ENCODE measurements around the gene NBAS. TPM values are rescaled to one million over a fixed set of nuclear protein-coding genes. Genes with fewer than 3 reads are reported as not detected.
"Not testable (repeated sequence)": the region's sequence is repeated elsewhere in the genome, so short reads cannot be mapped to it uniquely, and the experiment has no call there.

NBAS gene
- total and polyA plus RNA-seq, 5 experiments from 2014 or later: 19.0 to 35.0 (median 20.6) TPM

GRCh38 chr2:15553519-15553918 lies 7.6 kb downstream of the NBAS start:
- Mint-ChIP-seq H3K27ac (peak overlapping the region in 1 of 10 donors; percentile 4), H3K9me3 (no peaks in the 10 kb centered on the region), H3K36me3 (peaks cover 0 to 58% (median 16%) of the 10 kb centered on the region in 3 donors), H3K4me1 (peaks cover 4 to 10% (median 6%) of the 10 kb centered on the region in 4 donors), H3K27me3 (no peaks in the 10 kb centered on the region), H3K4me3 (no peak overlapping the region)
- POLR2A ChIA-PET: no interaction called here
- DNase-seq (no peak), ATAC-seq (no peak)

GRCh38 chr2:15548974-15549373 lies 12.2 kb downstream of the NBAS start:
- Mint-ChIP-seq H3K4me1 (peaks cover 0 to 4% (median under 1%) of the 10 kb centered on the region in 4 donors), H3K9me3 (no peaks in the 10 kb centered on the region), H3K27me3 (no peaks in the 10 kb centered on the region), H3K36me3 (peaks cover 0 to 67% (median 17%) of the 10 kb centered on the region in 3 donors), H3K4me3 (no peak overlapping the region), H3K27ac (no peak overlapping the region)
- POLR2A ChIA-PET: no interaction called here
- no peak for ATAC-seq
- no peak for DNase-seq

- H3K4me1 Mint-ChIP-seq: peaks cover 0 to 10% (median 3%) of the 10 kb centered on the region in 4 donors
- POLR2A ChIA-PET: no interaction called here
- no peak overlapping the region for H3K4me3 Mint-ChIP-seq
- H3K36me3 Mint-ChIP-seq: peaks cover 0 to 61% (median 18%) of the 10 kb centered on the region in 3 donors
- H3K27ac Mint-ChIP-seq: no peak overlapping the region
- no peaks in the 10 kb centered on the region for H3K27me3 Mint-ChIP-seq
- H3K9me3 Mint-ChIP-seq: no peaks in the 10 kb centered on the region
- no peak for DNase-seq
- no peak for ATAC-seq
Observed at GRCh38 chr2:15547115-15547876, 13.8 kb downstream of the NBAS start.

GRCh38 chr2:15546297-15547098 lies 14.6 kb downstream of the NBAS start:
- ATAC-seq (no peak), DNase-seq (no peak)
- Mint-ChIP-seq H3K4me3 (no peak overlapping the region), H3K36me3 (peaks cover 0 to 55% (median 15%) of the 10 kb centered on the region in 3 donors), H3K9me3 (no peaks in the 10 kb centered on the region), H3K27me3 (no peaks in the 10 kb centered on the region), H3K27ac (no peak overlapping the region), H3K4me1 (peaks cover 0 to 10% (median 3%) of the 10 kb centered on the region in 4 donors)
- POLR2A ChIA-PET: no interaction called here

GRCh38 chr2:15544227-15544626 lies 16.9 kb downstream of the NBAS start:
- peaks cover 5 to 15% (median 12%) of the 10 kb centered on the region in 4 donors for H3K4me1 Mint-ChIP-seq
- no peak for DNase-seq
- H3K9me3 Mint-ChIP-seq: no peaks in the 10 kb centered on the region
- no peak for ATAC-seq
- peaks cover 0 to 57% (median 13%) of the 10 kb centered on the region in 3 donors for H3K36me3 Mint-ChIP-seq
- H3K27me3 Mint-ChIP-seq: no peaks in the 10 kb centered on the region
- H3K27ac Mint-ChIP-seq: peak overlapping the region in 1 of 10 donors; percentile 9
- POLR2A ChIA-PET: no interaction called here
- H3K4me3 Mint-ChIP-seq: no peak overlapping the region

- POLR2A ChIA-PET: no interaction called here
- peaks cover 9 to 15% (median 12%) of the 10 kb centered on the region in 4 donors for H3K4me1 Mint-ChIP-seq
- H3K9me3 Mint-ChIP-seq: no peaks in the 10 kb centered on the region
- DNase-seq (no peak), ATAC-seq (no peak)
- H3K36me3 Mint-ChIP-seq: peaks cover 0 to 56% (median 14%) of the 10 kb centered on the region in 3 donors
- no peaks in the 10 kb centered on the region for H3K27me3 Mint-ChIP-seq
- H3K27ac Mint-ChIP-seq: no peak overlapping the region
- no peak overlapping the region for H3K4me3 Mint-ChIP-seq
Observed at GRCh38 chr2:15543541-15543940, 17.6 kb downstream of the NBAS start.

GRCh38 chr2:15543053-15543452 lies 18.1 kb downstream of the NBAS start:
- ATAC-seq (no peak), DNase-seq (no peak)
- Mint-ChIP-seq H3K36me3 (peaks cover 0 to 56% (median 16%) of the 10 kb centered on the region in 3 donors), H3K9me3 (no peaks in the 10 kb centered on the region), H3K4me3 (no peak overlapping the region), H3K4me1 (peaks cover 9 to 15% (median 12%) of the 10 kb centered on the region in 4 donors), H3K27me3 (no peaks in the 10 kb centered on the region), H3K27ac (no peak overlapping the region)
- POLR2A ChIA-PET: no interaction called here

GRCh38 chr2:15542269-15542668 lies 18.9 kb downstream of the NBAS start:
- H3K4me3 Mint-ChIP-seq, H3K27me3 Mint-ChIP-seq, H3K9me3 Mint-ChIP-seq, ATAC-seq, DNase-seq, H3K27ac Mint-ChIP-seq, POLR2A ChIA-PET: not testable (repeated sequence)
- H3K4me1 Mint-ChIP-seq: peaks cover 11 to 15% (median 12%) of the 10 kb centered on the region in 4 donors
- peaks cover 0 to 56% (median 18%) of the 10 kb centered on the region in 3 donors for H3K36me3 Mint-ChIP-seq

GRCh38 chr2:15540523-15540922 lies 20.6 kb downstream of the NBAS start:
- ATAC-seq, H3K4me3 Mint-ChIP-seq, H3K27me3 Mint-ChIP-seq, DNase-seq, POLR2A ChIA-PET, H3K9me3 Mint-ChIP-seq: not testable (repeated sequence)
- H3K36me3 Mint-ChIP-seq: peaks cover 0 to 62% (median 18%) of the 10 kb centered on the region in 3 donors
- peaks cover 10 to 15% (median 13%) of the 10 kb centered on the region in 4 donors for H3K4me1 Mint-ChIP-seq
- H3K27ac Mint-ChIP-seq: peak overlapping the region in 2 of 10 donors; percentile 36 to 55

- Mint-ChIP-seq H3K4me3 (no peak overlapping the region), H3K36me3 (peaks cover 0 to 62% (median 18%) of the 10 kb centered on the region in 3 donors)
- no peak for ATAC-seq
Observed at GRCh38 chr2:15539999-15540398, 21.1 kb downstream of the NBAS start.

GRCh38 chr2:15538792-15539191 lies 22.3 kb downstream of the NBAS start:
- H3K9me3 Mint-ChIP-seq: no peaks in the 10 kb centered on the region
- ATAC-seq (no peak), DNase-seq (no peak)
- H3K4me1 Mint-ChIP-seq: peaks cover 7 to 15% (median 14%) of the 10 kb centered on the region in 4 donors
- POLR2A ChIA-PET: no interaction called here
- H3K27me3 Mint-ChIP-seq: no peaks in the 10 kb centered on the region
- no peak overlapping the region for H3K4me3 Mint-ChIP-seq
- peaks cover 3 to 65% (median 17%) of the 10 kb centered on the region in 3 donors for H3K36me3 Mint-ChIP-seq
- no peak overlapping the region for H3K27ac Mint-ChIP-seq

More at GRCh38 chr2:15539999-15540398, 21.1 kb downstream of the NBAS start:
- POLR2A ChIA-PET: no interaction called here
- H3K4me1 Mint-ChIP-seq: peaks cover 10 to 15% (median 13%) of the 10 kb centered on the region in 4 donors
- peak overlapping the region in 2 of 10 donors; percentile 13 to 55 for H3K27ac Mint-ChIP-seq
- no peaks in the 10 kb centered on the region for H3K27me3 Mint-ChIP-seq
- DNase-seq: no peak
- H3K9me3 Mint-ChIP-seq: no peaks in the 10 kb centered on the region

GRCh38 chr2:15533860-15534480 lies 27.2 kb downstream of the NBAS start:
- peaks cover 9 to 78% (median 27%) of the 10 kb centered on the region in 3 donors for H3K36me3 Mint-ChIP-seq
- no peaks in the 10 kb centered on the region for H3K27me3 Mint-ChIP-seq
- H3K9me3 Mint-ChIP-seq: no peaks in the 10 kb centered on the region
- no peak overlapping the region for H3K27ac Mint-ChIP-seq
- no peak for DNase-seq
- no peak for ATAC-seq
- no peak overlapping the region for H3K4me3 Mint-ChIP-seq
- H3K4me1 Mint-ChIP-seq: peaks cover 0 to 7% (median under 1%) of the 10 kb centered on the region in 4 donors
- POLR2A ChIA-PET: no interaction called here
